Fibroblast of pulmonary artery (primary cell): ENCODE results near the gene AGPAT3.

Experiments used
- DNase-seq: peaks from one replicate; pipeline ENCODE4 v3.0.0-alpha.2; 2010; ENCODE audit warnings: low read depth
- H3K4me3 ChIP-seq: replicated peaks from 2 replicates; pipeline ENCODE4 v1.5.1; 2011; ENCODE audit warnings: low read depth, mild to moderate bottlenecking, control low read depth, low read length, moderate library complexity
- CTCF ChIP-seq: IDR thresholded peaks from 2 replicates; pipeline ENCODE4 v1.5.1; 2011; ENCODE audit warnings: mild to moderate bottlenecking, control low read depth, low read length, inconsistent platforms; ENCODE audit errors: missing control alignments

The AGPAT3 gene

GRCh38 chr21:44002511-44002910 is 137.5 kb downstream of the AGPAT3 start:
- H3K4me3 ChIP-seq = no peak overlapping the region
- no peak for DNase-seq
- no peak for TF ChIP-seq CTCF

- H3K4me3 ChIP-seq = no peak overlapping the region
- DNase-seq = no peak
- TF ChIP-seq CTCF = no peak
These were observed 138.4 kb downstream of the AGPAT3 start for GRCh38 chr21:44003307-44003966.

- H3K4me3 ChIP-seq = no peak overlapping the region
- no peak for DNase-seq
- TF ChIP-seq CTCF = no peak
These were observed 140.0 kb downstream of the AGPAT3 start for GRCh38 chr21:44005071-44005470.

GRCh38 chr21:44005593-44005992 is 140.6 kb downstream of the AGPAT3 start:
- TF ChIP-seq CTCF = no peak
- DNase-seq = no peak
- H3K4me3 ChIP-seq = no peak overlapping the region

- DNase-seq = peak; percentile 93
- TF ChIP-seq CTCF = no peak
- H3K4me3 ChIP-seq = no peak overlapping the region
These were observed 141.1 kb downstream of the AGPAT3 start for GRCh38 chr21:44006017-44006619.

- H3K4me3 ChIP-seq = peak overlapping the region; percentile 4
- TF ChIP-seq CTCF = no peak
- peak; percentile 80 for DNase-seq
These were observed 141.6 kb downstream of the AGPAT3 start for GRCh38 chr21:44006656-44007055.

GRCh38 chr21:44010429-44010828 is 145.4 kb downstream of the AGPAT3 start:
- no peak overlapping the region for H3K4me3 ChIP-seq
- no peak for TF ChIP-seq CTCF
- no peak for DNase-seq
